Loucy (cell line): ENCODE results near the gene ARHGAP15.

Source experiments
- EZH2phosphoT487 ChIP-seq: fragments of 200-600 bp; IDR thresholded peaks from 2 replicates; pipeline ENCODE4 v1.6.1; 2018; ENCODE audit warnings: antibody characterized with exemption, mild to moderate bottlenecking, moderate library complexity, borderline replicate concordance
- TF ChIP-seq, protein P1 (sequence below): fragments of 200-600 bp; sonication (generic); conservative IDR thresholded peaks from 2 replicates; pipeline ENCODE4 v1.5.1; 2014; ENCODE audit warnings: mild to moderate bottlenecking, antibody characterized with exemption, low read length

- TF ChIP-seq, protein P1, sequence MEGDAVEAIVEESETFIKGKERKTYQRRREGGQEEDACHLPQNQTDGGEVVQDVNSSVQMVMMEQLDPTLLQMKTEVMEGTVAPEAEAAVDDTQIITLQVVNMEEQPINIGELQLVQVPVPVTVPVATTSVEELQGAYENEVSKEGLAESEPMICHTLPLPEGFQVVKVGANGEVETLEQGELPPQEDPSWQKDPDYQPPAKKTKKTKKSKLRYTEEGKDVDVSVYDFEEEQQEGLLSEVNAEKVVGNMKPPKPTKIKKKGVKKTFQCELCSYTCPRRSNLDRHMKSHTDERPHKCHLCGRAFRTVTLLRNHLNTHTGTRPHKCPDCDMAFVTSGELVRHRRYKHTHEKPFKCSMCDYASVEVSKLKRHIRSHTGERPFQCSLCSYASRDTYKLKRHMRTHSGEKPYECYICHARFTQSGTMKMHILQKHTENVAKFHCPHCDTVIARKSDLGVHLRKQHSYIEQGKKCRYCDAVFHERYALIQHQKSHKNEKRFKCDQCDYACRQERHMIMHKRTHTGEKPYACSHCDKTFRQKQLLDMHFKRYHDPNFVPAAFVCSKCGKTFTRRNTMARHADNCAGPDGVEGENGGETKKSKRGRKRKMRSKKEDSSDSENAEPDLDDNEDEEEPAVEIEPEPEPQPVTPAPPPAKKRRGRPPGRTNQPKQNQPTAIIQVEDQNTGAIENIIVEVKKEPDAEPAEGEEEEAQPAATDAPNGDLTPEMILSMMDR, result no peak
- TF ChIP-seq EZH2phosphoT487, result no peak
Observed at GRCh38 chr2:143084462-143084861, 44.8 kb upstream of the ARHGAP15 start.
